Lower lobe of right lung (tissue), 2 donors: ENCODE measurements around the gene SLC8A1. TPM values are rescaled to one million over a fixed set of nuclear protein-coding genes. Genes with fewer than 3 reads are reported as not detected.

ENCODE experiments used
- ATAC-seq, 2 donors: fragments of 200-7000 bp; cut with Tn5 transposase; one replicate each; pipeline ENCODE4 v1.9.1; 2020 to 2022; ENCODE audit warnings: mild to moderate bottlenecking in 2 of 2, moderate library complexity in 2 of 2
- DNase-seq: peaks from one replicate; pipeline ENCODE4 v3.0.0-alpha.2; 2020
- H3K27ac ChIP-seq: fragments of 200-600 bp; one replicate; pipeline ENCODE4 v1.8.0; 2022
- H3K27me3 ChIP-seq: fragments of 200-600 bp; one replicate; pipeline ENCODE4 v1.8.0; 2022; ENCODE audit warnings: low read depth
- H3K36me3 ChIP-seq: fragments of 200-600 bp; one replicate; pipeline ENCODE4 v1.8.0; 2022; ENCODE audit warnings: mild to moderate bottlenecking
- H3K4me1 ChIP-seq: fragments of 200-600 bp; one replicate; pipeline ENCODE4 v1.8.0; 2022
- H3K4me3 ChIP-seq: fragments of 200-600 bp; one replicate; pipeline ENCODE4 v1.8.0; 2022; ENCODE audit warnings: mild to moderate bottlenecking
- H3K9me3 ChIP-seq: fragments of 200-600 bp; one replicate; pipeline ENCODE4 v1.8.0; 2022
- intact Hi-C: fragments of 100-400 bp; cut with DNase I; formaldehyde crosslinking; loops from one replicate; pipeline ENCODE4 v1.11.0; 2022
- total RNA-seq: library from RNA; stranded (reverse); fragmentation: NEBNext Ultra II Directional; extraction: Animal tissue kit (Norgen Biotek cat#: 25700); gene quantifications from one replicate; pipeline ENCODE4 v1.2.1, GENCODE V29; 2021
- TF ChIP-seq, protein P1 (sequence below): fragments of 200-600 bp; IDR thresholded peaks from one replicate; pipeline ENCODE4 v1.8.0; 2022; ENCODE audit warnings: antibody characterized with exemption, mild to moderate bottlenecking
- donor health status: DM: no; HTN: yes; CAD: no; lungs with severe emphysema.

SLC8A1 gene
- total RNA-seq, 1 donor from 2014 or later, result 58.5 TPM

DNA sequence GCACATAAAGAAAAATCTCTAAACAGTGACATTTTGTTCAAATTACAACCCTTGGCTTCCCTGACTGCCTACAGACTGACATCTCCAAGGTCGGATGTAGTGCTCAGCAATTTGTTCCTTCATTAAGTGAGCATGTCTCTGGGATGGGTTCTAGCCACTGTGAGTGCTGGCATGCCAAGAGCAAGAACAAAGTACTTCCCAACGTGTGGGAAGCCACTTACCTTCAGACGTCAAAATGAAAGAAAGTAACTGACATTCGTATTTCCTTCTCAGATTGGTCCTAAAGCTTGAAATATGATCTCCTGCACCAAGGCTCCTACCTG lies 193.8 kb downstream of the SLC8A1 start:
- Histone ChIP-seq H3K9me3 (no peaks in the 10 kb centered on the region), H3K27ac (no peak overlapping the region), H3K27me3 (no peaks in the 10 kb centered on the region), H3K4me3 (no peak overlapping the region), H3K36me3 (no peaks in the 10 kb centered on the region), H3K4me1 (no peaks in the 10 kb centered on the region)
- ATAC-seq (no peak), DNase-seq (no peak)
- intact Hi-C loops, result no loop called here
- TF ChIP-seq, protein P1, sequence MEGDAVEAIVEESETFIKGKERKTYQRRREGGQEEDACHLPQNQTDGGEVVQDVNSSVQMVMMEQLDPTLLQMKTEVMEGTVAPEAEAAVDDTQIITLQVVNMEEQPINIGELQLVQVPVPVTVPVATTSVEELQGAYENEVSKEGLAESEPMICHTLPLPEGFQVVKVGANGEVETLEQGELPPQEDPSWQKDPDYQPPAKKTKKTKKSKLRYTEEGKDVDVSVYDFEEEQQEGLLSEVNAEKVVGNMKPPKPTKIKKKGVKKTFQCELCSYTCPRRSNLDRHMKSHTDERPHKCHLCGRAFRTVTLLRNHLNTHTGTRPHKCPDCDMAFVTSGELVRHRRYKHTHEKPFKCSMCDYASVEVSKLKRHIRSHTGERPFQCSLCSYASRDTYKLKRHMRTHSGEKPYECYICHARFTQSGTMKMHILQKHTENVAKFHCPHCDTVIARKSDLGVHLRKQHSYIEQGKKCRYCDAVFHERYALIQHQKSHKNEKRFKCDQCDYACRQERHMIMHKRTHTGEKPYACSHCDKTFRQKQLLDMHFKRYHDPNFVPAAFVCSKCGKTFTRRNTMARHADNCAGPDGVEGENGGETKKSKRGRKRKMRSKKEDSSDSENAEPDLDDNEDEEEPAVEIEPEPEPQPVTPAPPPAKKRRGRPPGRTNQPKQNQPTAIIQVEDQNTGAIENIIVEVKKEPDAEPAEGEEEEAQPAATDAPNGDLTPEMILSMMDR, result no peak

DNA sequence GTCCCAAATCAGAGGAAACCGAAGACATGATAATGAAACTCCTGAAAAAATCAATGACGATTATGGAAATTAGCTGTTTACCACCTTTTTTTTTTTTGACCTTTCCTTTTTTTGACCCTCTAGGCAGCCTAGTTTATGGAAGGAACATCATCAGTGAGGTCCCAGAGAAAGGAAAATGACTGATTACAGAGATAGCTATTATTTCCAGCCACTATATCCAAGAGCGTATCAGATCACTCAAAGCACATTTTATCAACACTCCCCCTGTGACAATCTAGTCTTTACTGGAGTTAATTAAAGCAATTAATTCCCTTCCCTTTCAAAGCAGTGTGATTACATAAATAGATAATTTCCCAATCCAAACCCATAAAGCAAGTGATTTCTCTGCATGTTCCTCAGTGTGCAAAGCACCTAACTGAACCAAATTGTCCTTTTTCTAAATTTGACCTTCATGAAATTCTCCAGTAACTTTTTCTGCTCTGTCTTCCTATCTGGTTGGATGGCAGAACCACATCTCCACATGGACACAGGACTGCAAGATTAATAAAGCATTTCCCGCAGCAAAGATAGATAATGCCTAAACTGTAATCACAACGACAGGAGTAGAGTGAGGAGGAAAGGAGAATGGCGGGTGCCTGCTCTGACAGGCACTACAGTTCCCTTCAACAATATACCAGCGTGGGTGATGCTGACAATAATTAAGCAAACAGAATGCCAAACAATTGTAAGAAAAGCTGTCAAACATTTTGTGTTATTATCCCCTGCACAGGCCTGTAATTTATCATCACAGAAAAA lies 194.4 kb downstream of the SLC8A1 start:
- TF ChIP-seq, protein P1, result no peak
- no peaks in the 10 kb centered on the region for H3K36me3 ChIP-seq
- intact Hi-C loops, result no loop called here
- no peak for ATAC-seq
- no peaks in the 10 kb centered on the region for H3K9me3 ChIP-seq
- H3K4me1 ChIP-seq, result no peaks in the 10 kb centered on the region
- no peak for DNase-seq
- no peak overlapping the region for H3K27ac ChIP-seq
- no peaks in the 10 kb centered on the region for H3K27me3 ChIP-seq
- no peak overlapping the region for H3K4me3 ChIP-seq

DNA sequence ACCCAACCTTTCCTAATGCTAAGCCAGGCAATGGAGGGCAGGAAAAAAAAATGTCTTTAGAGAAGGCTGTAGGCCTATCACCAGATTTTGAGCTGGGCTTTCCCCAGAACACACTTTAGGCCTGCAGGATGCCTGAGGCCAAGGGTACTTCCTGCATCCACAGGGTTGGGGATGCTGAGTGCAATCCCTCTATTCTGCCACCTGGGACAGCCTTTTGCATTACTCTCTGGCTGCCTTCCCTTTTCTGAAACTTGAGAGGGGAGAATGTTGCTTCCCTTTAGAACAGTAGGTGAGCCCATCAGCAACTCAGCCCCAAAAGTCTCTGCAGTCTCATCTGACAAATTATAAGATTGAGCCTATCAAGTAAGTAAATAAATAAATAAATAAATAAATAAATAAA lies 195.2 kb downstream of the SLC8A1 start:
- DNase-seq (no peak), ATAC-seq (no peak)
- intact Hi-C loops, result no loop called here
- no peaks in the 10 kb centered on the region for H3K27me3 ChIP-seq
- H3K9me3 ChIP-seq, result no peaks in the 10 kb centered on the region
- TF ChIP-seq, protein P1, result no peak
- no peak overlapping the region for H3K4me3 ChIP-seq
- no peaks in the 10 kb centered on the region for H3K36me3 ChIP-seq
- H3K27ac ChIP-seq, result no peak overlapping the region
- H3K4me1 ChIP-seq, result no peaks in the 10 kb centered on the region

DNA sequence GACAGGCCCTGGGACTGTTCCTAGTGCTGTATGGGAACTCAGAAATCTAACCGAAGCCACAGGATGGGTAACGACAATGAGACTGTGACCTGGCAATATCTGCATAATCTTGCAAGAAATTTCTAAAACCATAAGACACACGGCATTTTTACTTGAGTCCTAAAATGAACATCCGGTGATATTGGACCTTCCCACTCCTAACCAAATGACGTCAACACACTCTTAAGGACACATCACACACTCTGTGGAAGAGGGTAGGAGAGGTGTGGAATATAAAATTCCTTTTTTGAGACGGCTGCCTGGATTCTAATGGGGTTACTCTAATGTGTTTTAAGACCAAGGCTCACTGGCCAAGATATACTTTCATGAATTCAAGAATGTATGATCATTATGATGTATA lies 195.9 kb downstream of the SLC8A1 start:
- DNase-seq (no peak), ATAC-seq (no peak)
- Histone ChIP-seq H3K4me3 (no peak overlapping the region), H3K4me1 (no peaks in the 10 kb centered on the region), H3K36me3 (no peaks in the 10 kb centered on the region), H3K27me3 (no peaks in the 10 kb centered on the region), H3K9me3 (no peaks in the 10 kb centered on the region), H3K27ac (no peak overlapping the region)
- TF ChIP-seq, protein P1, result no peak
- intact Hi-C loops, result no loop called here

DNA sequence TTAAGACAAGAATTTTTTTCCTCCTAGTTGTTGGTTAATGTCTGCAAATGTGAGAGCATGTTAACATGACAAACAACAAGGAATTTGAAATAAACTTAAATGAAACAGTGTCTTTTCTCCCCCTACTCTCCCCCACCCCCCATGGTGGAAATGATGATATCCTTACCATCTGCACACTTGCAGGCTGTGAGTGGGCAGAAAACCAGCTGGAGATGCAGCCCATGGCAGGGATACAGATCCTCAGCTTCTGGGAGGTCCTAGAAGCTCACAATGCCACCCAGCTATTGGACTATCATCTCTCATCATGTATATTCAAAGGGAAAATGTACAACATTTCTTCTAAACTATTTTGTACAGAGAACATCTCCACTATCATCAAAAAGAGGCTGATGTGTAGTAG lies 196.8 kb downstream of the SLC8A1 start:
- intact Hi-C loops, result no loop called here
- ATAC-seq (no peak), DNase-seq (no peak)
- Histone ChIP-seq H3K36me3 (no peaks in the 10 kb centered on the region), H3K4me3 (no peak overlapping the region), H3K27me3 (no peaks in the 10 kb centered on the region), H3K9me3 (no peaks in the 10 kb centered on the region), H3K4me1 (no peaks in the 10 kb centered on the region), H3K27ac (no peak overlapping the region)
- TF ChIP-seq, protein P1, result no peak
